ENCODE results near the gene ST8SIA5.

GRCh38 chr18:46646468-46646867, 110.4 kb downstream of the ST8SIA5 start:
- peak in 1 of 2 experiments; percentile 41; a peak in 2 of 4 replicates for TF ChIP-seq CTCF (conservative IDR thresholded peaks at IDR 0.05; ENCODE audit: low read depth in 2 of 2)
- TF ChIP-seq POLR2AphosphoS5 (IDR thresholded peaks at IDR 0.05; ENCODE audit: low read depth): no peak
- TF ChIP-seq REST (IDR thresholded peaks at IDR 0.05; ENCODE audit: unreplicated experiment): no peak
- no peak for TF ChIP-seq EZH2 (IDR thresholded peaks at IDR 0.05; ENCODE audit: low read depth, unreplicated experiment)
